HS-5 (cell line): ENCODE data around the gene DSTYK.
A peak's percentile ranks its signal among the peaks of the same experiment; 100 is the strongest.

Experiments
- DNase-seq: peaks from one replicate; pipeline ENCODE4 v3.0.0-alpha.2; 2012; ENCODE audit warnings: low read depth

DSTYK gene

GRCh38 chr1:205124726-205125125 lies 86.8 kb downstream of the DSTYK start:
- no peak for DNase-seq

DNA sequence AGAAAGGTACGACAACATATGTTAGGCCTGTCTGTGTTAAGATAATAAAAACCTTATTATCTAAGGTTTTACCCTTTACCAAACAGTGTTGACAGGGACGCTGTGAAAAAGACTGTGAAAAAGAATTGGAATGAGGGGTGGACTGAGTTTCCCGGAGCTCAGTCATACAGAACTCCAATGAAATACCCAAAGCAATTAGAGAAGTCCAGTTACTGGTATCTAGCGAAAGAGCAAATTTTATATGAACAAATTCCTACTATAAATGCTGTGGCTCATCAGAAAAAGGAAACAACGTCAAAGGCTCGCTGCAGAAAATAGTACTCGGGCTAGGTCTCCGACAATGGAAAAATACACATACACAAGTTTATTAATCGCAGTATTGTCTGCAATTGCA lies 89.0 kb downstream of the DSTYK start:
- no peak for DNase-seq

GRCh38 chr1:205121660-205122488 lies 89.6 kb downstream of the DSTYK start, which contains the start of gene RBBP5:
Gene RBBP5 (minus strand): TSS chr1:205121978. CDS start chr1:205121873, 105 bp downstream.
- peak; percentile 99 for DNase-seq

DNA sequence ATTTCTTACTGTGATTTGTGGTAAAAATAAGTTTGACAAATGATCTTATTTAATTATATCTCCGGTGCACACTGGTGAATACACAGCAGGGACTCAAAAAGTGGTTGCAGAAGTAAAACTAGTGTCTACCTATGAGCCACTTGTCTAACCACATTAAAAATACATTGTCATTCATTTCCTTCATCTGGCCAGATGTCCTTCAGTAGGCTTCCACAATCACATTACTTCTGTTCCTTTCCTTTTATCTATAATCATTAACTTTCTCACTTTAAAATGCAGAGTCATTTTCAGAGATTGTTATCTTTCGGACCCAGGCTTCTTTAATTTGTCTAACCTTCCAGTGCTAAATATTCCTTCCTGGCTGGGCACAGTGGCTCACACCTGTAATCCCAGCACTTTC lies 92.8 kb downstream of the DSTYK start:
- DNase-seq: no peak

DNA sequence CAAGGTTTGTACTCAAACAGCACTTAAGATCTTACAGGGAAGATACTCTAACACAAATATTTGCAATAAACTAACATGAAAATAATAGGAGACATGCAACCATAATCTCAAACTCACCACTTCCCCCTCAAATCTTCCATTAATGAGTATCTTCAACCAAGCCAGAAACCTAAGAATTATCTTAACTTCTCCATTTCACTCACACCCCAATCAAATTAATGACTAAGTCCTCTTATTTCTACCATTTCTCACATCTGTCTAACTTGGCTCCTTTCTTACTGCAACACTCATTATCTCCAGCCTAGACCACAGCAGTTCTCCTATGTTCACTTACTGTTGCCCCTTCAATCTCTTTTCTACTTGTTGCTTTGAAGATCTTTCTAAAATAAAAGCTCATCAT lies 100.1 kb downstream of the DSTYK start:
- DNase-seq: no peak

- DNase-seq: no peak
Measured at GRCh38 chr1:205109711-205110110, 101.8 kb downstream of the DSTYK start.

- no peak for DNase-seq
Measured at GRCh38 chr1:205109269-205109668, 102.2 kb downstream of the DSTYK start.

GRCh38 chr1:205108464-205108863 lies 103.0 kb downstream of the DSTYK start:
- no peak for DNase-seq

DNA sequence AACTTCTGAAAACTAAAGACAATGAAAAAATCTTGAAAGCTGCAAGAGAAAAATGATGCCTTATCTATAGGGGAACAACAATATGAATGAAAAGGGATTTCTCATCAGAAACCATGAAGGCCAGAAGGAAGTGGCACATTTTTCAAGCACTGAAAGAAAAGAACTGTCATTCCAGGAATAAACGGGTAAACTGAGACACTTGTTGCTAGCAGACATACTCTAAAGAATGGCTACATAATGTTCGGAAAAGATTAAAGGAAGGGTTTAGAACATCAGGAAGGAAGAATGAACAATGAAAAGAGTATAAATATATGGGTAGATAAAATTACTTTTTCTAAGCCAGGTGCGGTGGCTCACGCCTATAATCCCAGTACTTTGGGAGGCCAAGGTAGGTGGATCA lies 104.2 kb downstream of the DSTYK start:
- DNase-seq: no peak

GRCh38 chr1:205102404-205102803 lies 109.1 kb downstream of the DSTYK start:
- no peak for DNase-seq

- no peak for DNase-seq
Measured at GRCh38 chr1:205098242-205098641, 113.3 kb downstream of the DSTYK start.

GRCh38 chr1:205095422-205095821 lies 116.1 kb downstream of the DSTYK start:
- DNase-seq: no peak
